GM21825 (cell line): Measurements from ENCODE around the gene CEP128.
A peak's percentile ranks its signal among the peaks of the same experiment; 100 is the strongest.
"Not testable (repeated sequence)": the region's sequence is repeated elsewhere in the genome, so short reads cannot be mapped to it uniquely, and the experiment has no call there.

Experiments used
- ATAC-seq: cut with Tn5 transposase; IDR thresholded peaks from one replicate; pipeline ENCODE4 v1.9.1; 2021; ENCODE audit warnings: mild to moderate bottlenecking, moderate library complexity; ENCODE audit not compliant: unreplicated experiment

CEP128 gene

DNA sequence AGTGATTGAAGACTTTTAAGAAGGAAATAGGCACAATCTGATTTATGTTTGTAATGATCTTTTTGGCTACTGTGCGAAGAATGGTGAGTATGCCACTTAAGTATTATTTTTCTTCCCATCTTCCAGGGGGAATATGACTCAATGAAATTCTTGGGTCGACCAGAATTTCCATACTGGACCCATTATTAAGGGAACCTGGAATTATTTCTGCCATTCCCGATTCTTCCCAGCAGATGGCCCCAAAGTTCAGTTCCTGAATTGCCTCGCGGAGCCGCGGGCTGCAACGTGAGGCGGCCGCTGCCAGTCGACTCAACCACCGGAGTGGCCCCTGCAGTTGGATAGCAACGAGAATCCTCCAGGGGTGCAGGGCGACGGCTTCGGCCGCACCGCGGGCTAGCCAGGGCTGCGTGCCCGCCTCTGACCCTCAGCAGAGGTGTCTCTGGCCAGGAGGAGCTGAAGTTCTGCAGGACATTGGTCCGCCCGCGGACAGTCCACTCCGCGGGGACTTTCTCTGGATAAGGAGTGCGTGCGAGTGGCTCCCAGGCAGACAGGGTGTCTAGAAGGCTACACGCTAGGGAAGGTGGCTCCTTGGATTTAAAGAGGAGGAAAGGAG lies 13.3 kb upstream of the CEP128 start:
- ATAC-seq, result no peak

DNA sequence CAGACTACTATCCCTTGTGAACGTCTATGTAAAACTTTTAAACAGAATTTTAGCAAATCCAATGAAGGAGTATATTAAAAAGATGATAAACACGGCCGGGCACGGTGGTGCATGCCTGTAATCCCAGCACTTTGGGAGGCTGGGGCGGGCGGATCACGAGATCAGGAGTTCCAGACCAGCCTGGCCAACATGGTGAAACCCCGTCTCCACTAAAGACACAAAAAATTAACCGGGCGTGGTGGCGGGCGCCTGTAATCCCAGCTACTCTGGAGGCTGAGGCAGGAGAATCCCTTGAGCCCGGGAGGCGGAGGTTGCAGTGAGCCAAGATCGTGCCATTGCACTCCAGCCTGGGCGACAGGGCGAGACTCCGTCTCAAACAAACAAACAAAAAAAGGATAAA lies 11.7 kb upstream of the CEP128 start:
- not testable (repeated sequence) for ATAC-seq

DNA sequence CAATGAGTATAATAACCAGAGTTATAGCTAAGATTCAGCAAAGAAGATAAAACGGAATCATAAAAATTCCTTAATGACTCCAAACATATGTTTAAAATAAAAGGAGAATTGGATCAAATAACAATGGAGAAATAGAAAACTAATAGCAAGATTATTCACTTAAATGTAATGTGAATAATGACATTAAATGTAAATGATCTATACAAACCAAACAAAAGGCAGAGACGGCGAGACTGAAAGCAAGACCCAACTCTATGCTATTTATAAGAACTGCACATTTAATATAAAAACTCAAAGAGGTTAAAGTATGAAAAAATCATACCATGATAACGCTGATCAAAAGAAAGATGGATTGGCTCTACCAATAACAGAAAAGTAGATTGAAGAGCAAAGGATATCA lies 10.0 kb upstream of the CEP128 start:
- ATAC-seq, result no peak

DNA sequence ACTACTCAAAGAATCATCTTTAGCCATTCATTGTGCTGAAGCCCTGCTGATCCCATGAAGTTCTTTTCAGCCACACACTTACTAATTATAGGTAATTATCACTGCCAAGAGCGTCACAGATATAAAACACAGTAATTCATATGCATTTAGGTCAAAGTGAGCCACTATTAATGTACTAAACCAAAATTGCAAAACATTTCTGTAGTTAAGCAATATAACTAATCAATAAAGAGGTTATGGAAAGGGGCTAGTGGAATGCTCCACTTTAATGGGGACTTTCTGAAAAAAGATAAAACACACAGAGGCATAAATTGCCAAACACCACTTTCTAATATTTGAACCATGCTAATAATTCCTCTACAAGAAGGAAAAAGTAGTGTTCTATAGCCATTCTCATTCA lies 6.8 kb upstream of the CEP128 start:
- ATAC-seq, result no peak

DNA sequence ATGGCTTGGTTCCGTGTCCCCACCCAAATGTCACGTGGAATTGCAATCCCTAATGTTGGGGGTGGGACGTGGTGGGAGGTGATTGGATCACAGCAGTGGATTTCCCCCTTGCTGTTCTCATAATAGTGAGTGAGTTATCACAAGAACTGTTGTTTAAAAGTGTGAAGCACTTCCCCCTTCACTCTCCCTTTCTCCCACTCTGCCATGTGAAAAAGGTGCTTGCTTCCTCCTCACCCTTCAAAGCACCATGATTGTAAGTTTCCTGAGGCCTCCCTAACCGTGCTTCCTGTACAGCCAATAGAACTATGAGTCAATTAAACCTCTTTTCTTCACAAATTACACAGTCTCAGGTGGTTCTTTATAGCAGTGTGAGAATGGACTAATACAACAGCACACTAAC lies 5.3 kb upstream of the CEP128 start:
- ATAC-seq, result no peak

GRCh38 chr14:80946187-80946586 lies 4.6 kb upstream of the CEP128 start:
- ATAC-seq, result no peak

DNA sequence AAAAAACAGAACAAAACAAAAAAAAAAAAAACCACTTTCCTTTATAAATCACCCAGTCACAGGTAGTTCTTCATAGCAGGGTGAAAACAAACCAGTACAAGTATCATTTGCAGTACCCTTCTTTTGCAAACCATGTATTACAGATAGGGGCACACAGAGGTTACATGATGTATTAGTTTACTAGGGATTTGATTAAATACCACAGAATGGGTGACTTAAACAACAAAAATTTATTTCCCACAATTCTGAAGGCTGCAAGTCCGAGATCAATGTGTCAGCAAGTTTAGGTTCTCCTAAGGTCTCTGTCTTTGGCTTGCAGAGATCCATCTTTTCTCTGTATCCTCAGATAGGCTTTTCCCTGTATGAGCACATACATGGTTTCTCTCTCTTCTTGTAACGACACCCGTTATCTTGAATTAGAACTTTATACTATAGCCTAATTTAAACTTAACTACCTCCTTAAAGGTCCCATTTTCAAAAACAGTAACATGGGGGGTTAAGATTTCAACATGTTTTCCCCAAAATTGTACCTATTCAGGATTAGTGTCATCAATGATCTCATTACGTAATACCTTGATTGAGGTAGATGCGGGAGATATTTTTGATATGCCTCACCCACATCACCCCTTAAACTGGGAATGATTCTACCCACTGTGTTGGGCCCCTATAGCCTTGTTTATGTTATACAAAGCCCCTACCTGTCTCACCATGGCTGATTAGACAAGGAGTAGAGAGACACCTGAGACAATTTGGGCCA lies 3.5 kb upstream of the CEP128 start:
- ATAC-seq, result no peak

GRCh38 chr14:80942191-80942600 lies 658 bp upstream of the CEP128 start:
- ATAC-seq, result peak; percentile 15

DNA sequence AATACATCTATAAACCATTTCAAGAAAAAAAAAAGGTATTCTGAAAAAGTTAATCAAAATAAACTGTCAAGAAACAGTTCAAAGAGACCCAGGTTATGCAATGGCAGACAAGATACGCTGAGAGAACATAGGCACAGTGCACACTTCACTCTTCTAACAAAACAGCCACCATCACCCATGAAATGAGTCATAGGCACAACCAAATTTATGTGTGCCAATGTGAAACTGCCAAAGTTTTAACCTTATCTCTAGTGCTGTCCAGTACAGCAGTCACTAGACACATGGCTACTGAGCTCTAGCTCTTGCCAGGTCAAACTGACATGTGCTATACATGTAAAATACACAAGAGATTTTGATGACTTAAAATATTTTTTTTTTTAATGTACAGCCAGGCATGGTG lies 1.4 kb downstream of the CEP128 start:
- ATAC-seq, result no peak

GRCh38 chr14:80933686-80934085 lies 7.9 kb downstream of the CEP128 start:
- no peak for ATAC-seq

DNA sequence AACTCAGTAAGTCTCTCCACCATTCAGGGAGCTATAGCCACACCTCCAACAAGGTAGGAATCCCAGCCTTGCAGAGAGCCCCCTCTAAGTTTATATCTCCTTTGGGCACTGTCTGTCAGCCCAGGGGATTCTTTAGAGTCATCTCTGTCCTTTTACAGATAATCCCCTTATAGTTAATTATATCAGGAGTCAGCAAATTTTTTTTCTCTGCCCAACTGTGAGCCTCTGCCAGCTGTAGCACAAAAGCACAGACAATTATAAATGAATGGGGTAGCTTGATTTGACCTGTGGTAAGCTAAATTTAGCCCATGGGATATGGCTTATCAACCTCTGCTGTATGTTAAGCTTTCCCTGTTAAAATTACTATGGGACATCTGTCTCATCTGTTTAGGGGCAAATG lies 8.3 kb downstream of the CEP128 start:
- ATAC-seq, result no peak

DNA sequence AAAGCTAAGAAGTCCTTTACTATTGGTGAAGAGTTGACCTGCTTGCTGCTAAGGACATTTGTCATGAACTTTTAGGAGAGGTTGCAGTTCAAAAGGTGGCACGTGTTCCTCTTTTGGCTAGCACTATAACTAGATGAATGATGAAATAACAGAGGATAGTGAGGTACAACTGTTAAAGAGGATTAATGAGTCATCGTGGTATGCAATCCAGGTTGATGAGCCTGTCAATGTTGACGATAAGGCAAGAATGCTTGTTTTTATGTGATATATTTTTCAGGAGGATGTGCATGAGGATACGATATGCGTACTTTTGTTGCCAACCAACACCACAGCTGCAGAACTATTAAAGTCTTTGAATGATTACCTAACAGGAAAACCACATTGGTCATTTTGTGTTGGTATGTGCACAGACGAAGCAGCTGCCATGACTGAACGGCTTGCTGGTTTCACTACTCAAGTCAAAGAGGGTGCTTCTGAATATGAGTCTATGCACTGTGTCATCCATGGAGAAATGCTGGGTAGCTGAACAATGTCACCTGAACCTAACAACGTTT lies 10.6 kb downstream of the CEP128 start:
- peak; percentile 98 for ATAC-seq

GRCh38 chr14:80930095-80930494 lies 11.4 kb downstream of the CEP128 start:
- ATAC-seq, result no peak

DNA sequence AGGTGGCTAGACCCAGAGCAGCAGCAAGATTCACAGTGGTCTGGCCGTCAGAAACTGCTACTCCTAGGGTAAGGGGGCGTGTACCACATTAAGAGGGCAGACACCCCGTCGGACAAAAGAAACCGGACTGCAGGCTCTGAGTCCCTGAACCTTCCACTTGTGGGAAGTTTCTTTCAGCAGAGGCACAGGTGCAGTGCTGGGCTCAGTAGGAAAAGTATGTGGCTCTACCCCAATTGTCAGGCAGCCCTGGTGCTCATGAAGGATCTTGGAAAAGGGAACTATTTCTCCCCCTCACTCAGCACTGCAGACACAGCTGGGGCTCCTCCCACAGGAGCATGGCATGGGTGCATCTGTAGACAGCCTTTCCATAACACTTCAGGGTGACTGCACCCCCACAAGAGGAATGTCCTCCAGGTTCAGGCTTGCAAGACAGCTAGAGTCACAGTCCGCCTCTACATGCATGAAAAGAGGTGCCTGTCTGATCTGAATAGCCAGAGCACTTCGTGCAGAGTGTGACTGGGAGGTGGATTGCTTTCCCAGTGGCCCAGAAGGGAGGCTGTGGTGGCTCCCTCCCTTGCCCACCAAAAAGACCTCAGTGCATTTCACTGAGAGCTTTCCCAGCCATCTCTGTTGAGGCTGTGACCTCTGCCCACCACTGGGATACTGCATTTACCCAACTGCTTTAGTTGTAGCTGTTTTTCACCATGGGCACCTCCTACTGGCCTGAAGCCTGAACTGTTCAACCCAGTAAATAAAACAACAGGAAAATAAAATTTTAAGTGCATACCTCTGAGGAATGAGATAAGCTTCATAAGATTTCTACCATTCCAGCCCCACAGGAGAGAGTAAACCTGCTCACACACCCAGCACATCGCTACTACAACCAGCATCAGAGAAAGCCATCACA lies 14.2 kb downstream of the CEP128 start:
- ATAC-seq, result no peak

- no peak for ATAC-seq
Measured at GRCh38 chr14:80926397-80927082, 15.0 kb downstream of the CEP128 start.

GRCh38 chr14:80924365-80925103 lies 17.0 kb downstream of the CEP128 start:
- ATAC-seq, result no peak

DNA sequence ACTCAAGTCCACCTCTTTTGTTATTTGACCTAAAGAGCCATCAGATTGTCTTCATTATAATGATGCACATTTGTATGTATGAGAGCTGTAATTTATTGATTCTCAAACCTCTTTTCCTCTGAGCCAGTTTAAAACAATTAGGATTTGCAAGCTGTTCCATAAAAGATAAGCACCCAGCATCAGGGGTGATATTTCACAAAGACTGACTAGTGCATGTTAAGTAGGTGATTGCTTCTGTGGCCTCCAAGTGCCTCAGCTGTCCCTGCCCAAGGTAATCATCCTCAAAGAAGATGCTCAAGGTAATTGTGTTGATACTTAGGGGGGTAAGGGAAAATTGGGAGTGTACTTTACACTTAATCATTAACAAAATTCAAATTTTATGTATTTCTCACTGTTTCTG lies 18.2 kb downstream of the CEP128 start:
- no peak for ATAC-seq

DNA sequence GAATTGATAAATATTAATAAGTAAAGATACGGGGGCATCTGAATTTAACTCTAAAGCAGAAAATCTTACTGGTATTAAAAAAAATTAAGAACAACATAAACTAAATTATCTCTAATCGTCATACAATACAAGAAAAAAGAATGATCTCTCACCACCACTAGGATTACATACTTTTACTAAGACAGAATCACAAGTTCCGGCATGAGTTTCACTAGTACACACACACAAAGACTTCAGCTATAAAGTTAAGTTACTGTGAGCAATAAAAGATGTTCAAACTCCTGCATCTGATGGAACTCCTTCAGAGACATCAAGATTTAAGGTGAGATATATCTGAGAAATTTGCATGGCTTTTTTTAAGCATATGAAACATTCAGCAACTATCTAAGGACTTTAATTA lies 21.9 kb downstream of the CEP128 start:
- ATAC-seq, result no peak

DNA sequence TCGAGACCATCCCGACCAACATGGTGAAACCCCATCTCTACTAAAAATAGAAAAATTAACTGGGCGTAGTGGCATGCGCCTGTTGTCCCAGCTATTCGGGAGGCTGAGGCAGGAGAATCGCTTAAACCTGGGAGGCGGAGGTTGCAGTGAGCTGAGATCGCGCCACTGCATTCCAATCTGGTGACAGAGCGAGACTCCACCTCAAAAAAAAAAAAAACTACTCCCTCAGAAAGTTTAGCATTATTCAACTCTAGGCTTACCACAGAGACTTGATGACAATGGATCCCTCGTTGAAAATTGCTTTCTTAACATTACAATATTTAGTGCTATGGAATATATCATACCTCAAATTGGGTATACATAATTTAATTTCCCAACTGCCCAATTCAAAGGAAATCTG lies 29.5 kb downstream of the CEP128 start:
- ATAC-seq, result not testable (repeated sequence)

GRCh38 chr14:80906946-80907345 lies 34.6 kb downstream of the CEP128 start:
- no peak for ATAC-seq
